Measurements from ENCODE around the gene SNUPN.
"Not testable (repeated sequence)": the region's sequence is repeated elsewhere in the genome, so short reads cannot be mapped to it uniquely, and the experiment has no call there.

SNUPN gene

DNA sequence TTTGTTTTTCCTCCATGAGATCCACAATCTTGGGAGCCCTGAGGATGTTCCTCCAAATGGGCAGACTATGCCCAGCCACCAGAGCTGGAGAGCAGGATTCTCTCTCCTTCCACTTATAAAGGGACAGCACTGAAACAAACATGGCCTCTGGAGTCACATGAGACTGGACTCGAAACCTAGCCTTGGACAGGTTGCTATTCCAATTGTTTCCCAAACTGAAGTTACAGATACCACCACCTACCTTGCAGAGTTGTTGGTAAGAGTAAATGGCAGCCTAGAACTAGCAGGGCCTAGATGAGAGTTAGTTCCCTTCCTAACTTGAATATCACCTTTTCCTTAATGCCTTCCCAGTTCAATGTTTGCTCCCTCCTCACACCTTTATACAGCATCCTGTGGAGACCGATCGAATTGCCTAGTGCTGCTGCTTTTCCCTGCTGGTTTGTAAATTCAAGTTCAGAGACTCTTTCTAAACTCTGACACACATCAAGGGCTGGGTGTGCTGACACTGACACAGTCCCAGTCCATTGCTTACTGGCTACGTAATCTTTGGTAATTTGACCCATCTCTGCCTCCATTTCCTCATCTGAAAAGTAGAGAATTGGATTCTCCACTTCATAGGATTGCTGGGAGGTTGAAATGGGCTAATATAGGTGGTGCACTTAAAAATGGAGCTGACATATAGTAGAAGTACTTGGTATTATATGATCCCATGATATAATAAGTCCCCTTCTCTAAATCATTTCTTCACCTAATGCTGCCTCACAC, 11.9 kb upstream of the SNUPN start:
- no peak for DNase-seq (ENCODE audit: low read depth in 2 of 2)

GRCh38 chr15:75636026-75636425, 10.5 kb upstream of the SNUPN start:
- no peak for DNase-seq (ENCODE audit: low read depth in 2 of 2)

GRCh38 chr15:75633922-75634321, 8.4 kb upstream of the SNUPN start:
- not testable (repeated sequence) for DNase-seq (ENCODE audit: low read depth in 2 of 2)

GRCh38 chr15:75631935-75632334, 6.4 kb upstream of the SNUPN start:
- DNase-seq (ENCODE audit: low read depth in 2 of 2) = no peak

DNA sequence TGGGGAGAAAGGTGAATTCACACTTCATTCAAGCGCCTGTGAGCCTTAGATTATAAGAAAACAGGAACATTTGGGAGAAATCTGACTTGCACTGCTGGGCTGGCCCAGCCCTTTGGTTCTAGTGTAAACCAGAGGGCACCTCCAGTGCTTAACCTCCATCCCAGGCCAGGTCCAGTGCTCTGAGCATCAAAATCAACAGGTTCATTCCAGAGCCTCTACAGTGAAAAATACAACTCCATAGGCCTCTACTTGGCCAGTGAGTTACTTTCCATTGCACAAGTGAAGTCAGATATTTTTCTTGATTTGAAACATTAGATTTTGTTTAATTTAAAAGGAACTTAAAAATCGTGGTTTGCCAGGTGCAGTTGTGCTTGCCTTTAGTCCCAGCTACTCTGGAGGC, 3.0 kb downstream of the SNUPN start:
- no peak for DNase-seq (ENCODE audit: low read depth in 2 of 2)

- no peak for DNase-seq (ENCODE audit: low read depth in 2 of 2)
Observed at GRCh38 chr15:75620841-75621391, 4.6 kb downstream of the SNUPN start.

DNA sequence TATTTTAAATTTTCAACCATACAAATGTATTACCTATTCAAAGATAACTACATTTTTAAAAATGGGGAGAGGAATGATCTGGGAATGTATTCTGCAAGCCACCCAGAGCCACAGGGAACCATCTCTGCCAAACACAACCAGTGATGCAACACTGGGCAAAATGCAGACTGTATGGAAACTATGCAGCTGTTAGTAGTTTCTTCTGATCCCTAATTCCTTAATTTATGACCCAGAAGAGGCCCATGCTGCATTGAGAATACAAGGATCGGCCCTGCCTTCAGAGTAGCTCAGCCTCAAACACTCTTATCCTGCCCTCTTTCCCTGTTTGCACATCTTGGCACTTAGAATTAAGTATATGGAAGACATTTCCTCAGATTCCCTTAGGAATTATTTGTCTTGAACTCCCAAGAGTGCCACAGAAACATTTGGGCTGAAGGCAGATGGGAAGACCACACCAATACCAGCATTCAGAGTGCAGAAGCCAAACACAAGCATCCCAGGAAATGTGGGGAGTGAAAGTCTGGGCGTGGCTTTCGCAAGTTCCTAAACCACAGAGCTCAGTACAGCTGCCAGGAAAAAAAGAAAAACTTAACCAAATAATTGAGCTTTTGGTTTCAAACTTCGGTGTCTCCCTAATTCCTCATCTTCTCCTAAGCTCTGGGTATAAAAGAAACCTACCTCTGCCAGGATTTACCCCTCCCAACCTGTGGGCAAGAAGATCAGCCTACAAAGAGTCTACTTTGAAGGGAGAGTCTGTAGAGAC, 5.3 kb downstream of the SNUPN start:
- DNase-seq (ENCODE audit: low read depth in 2 of 2) = no peak

- DNase-seq (ENCODE audit: low read depth in 2 of 2) = no peak
Observed at GRCh38 chr15:75616766-75617165, 8.8 kb downstream of the SNUPN start.

DNA sequence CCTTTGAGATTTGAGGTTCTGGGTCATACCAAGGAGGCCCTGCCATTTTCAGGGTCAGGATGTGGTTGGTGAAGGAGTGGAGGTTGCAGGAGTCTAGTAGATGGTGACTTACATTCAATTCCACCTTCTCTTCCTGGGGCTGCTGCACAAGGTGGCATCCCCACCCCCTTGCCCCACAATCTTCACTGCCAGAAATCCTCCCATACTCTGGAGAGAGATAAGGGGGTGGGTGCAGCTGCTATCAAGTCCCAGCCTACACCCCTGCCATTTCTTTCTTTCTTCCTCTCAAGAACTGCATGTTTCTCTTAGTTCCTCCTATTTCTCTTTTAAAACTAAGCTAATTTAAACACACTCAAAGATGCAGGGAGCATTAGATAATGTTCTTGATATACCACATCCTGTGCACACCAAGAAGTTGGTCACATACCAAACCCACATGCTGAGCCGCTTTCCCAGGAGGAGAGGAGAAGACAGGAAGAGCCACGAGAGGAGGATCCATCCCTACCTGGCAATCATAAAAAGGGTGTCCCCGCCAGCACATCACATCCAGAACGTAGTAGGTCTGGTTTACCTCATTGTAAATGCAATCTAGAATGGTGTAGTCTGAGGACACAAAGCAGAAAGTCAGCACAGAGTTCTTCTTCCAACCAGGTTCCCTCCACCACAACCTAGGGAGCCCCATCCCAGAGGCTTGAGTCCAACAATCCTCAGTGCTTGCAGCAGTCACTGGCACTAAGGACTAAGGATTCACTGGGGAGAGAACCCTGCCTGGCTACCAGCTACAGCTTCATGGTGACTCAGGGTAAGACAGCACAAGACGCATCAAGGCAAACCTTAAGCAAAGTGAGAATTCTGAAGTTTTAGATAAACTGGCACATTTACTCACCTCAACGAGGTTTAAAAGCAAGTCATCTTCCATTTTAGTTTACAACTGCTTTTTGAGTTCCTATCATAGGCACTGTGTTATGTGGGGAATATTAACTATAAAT, 18.5 kb downstream of the SNUPN start:
- no peak for DNase-seq (ENCODE audit: low read depth in 2 of 2)

GRCh38 chr15:75606026-75606425, 19.5 kb downstream of the SNUPN start:
- DNase-seq (ENCODE audit: low read depth in 2 of 2) = no peak

DNA sequence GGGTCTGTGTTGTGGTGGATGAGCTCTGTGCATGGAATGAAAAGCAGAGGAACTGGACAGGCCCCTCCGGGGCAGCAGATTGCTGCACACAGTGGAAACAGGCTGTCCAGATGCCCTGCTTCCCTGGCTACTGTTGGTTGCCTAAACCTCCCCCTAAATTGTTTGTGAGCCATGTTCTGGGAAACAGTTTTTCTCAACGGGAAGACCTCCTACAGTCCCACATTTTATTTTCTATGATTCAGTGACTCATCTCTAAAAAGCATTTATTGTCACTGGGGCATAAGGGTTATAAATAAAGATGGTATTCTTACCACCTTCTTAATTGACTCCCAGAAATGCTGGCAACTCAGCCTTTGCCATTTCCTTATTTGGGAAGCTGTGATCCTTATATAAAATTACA, 26.1 kb downstream of the SNUPN start:
- no peak for DNase-seq (ENCODE audit: low read depth in 2 of 2)

DNA sequence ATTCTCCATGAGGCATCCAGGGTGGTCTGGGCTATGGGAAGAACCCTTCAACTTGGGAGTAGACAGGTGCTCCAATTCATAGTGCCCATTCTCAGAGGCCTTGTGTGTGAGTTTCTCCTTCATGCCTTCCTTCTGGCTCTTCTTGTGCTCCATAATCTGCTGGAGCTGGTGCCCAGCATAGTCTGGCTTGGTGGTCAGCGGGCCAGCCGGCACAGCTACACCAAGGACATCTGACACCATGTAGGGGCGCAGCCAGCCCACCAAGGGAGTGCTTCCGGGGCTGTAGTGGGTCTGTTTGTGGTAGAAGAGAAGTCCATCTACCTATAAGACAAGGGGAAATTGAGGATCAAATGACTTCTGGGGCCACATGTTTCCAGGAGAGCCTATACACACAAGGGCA, 27.2 kb downstream of the SNUPN start:
- DNase-seq (ENCODE audit: low read depth in 2 of 2) = no peak

DNA sequence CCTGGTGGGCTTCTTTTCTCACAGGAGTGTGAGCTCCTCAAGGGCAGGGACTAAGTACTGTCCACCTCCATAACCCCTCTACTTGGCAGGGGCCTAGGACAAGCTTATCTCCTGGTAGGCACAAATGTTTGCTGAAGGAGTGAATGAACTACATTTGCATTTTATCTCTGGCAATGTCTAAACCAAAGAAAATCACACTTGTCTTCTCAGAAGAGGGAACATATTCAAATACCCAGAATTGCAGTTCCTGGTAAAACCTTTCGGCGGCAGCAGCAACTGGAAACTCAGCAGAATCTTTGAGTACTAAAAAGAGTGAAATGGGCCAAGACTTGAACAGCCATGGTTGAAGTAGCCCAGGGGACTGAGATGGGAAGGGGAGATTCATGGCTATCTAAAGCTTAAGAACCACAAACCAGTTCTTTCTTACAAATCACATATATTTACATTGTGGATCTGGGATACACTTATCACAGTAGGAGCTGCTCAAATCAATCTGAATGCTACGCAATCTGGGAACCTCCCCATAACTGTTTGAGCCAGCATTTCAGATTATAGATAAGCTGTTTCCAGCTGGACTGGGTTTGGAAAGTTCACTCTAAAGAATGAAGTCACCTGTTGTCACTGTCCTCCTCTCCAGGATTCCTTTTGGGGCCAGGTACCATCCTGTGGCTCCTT, 27.7 kb downstream of the SNUPN start:
- DNase-seq (ENCODE audit: low read depth in 2 of 2) = no peak

DNA sequence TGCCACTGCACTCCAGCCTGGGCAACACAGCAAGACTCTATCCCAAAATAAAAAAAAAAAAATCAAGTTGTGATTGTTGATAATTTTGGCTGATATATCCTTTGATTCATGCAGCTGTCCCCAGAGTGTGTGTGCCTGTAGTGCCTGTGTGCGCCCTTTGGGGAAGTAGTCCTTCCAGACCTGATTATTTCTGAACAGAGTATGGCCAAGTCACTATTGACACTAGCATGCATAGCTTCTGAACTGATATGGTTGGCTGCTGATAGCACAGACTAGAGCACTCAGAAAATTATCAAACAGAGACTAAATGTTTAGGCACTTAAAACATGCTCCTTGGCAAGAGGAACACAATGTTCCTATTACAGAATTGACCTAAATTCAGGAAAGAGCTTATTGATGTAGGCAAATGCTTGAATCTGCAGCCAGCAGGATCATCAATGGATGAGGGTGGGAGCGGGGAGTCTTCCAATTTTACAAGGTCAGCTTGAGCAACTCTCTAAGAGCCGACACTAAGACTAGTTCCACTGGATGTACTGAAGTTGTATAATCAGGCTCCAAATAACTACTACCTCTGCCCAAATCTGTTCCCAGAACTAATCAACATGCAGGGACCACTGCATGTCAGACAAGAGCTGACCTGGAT, 28.7 kb downstream of the SNUPN start:
- no peak for DNase-seq (ENCODE audit: low read depth in 2 of 2)

- no peak for DNase-seq (ENCODE audit: low read depth in 2 of 2)
Observed at GRCh38 chr15:75594276-75594675, 31.2 kb downstream of the SNUPN start.

DNA sequence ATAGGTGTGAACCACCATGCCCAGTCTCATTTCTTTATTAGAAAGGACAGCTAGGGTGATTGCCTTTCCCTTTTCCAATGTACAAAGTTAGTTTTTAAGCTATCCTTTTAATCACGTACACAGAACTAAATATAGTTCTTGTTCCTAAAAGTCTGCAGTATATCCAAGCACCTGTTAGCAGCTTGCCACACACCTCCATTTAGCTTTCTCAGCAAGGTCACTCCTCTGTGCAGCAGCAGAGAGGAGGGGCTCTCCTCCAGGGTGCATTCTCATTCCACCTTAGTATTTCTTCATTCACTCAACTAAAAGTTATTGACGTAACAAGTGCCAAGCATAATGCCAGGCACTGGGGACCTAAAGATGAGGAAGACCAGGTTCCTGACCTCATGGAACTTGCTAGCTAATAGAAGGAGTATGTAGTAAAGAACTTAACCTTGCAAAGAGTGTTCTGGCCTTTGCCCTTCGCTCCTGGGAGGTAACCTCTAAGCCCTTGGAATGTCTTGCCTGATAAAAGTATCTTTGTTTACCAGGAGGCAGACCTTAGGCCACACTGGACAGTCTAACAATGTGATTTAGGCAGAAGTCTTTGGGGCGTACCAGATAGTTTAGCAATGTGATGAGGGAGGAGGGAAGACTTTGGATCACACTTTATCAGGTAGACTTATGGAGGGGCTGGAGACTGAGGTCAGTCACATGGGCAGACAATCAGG, 33.7 kb downstream of the SNUPN start:
- DNase-seq (ENCODE audit: low read depth in 2 of 2) = no peak

GRCh38 chr15:75590239-75590638, 35.3 kb downstream of the SNUPN start:
- no peak for DNase-seq (ENCODE audit: low read depth in 2 of 2)

DNA sequence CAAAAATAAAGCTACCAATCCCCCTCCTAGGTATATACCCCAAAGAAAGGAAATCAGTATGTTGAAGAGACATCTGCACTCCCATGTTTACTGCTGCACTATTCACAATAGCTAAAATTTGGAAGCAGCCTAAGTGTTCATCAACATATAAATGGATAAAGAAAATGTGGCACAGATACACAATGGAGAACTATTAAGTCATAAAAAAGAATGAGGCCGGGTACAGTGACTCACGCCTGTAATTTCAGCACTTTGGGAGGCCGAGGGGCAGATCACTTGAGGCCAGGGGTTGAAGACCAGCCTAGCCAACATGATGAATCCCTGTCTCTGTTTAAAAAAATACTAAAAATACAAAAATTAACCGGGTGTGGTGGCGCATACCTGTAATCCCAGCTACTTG, 36.5 kb downstream of the SNUPN start:
- no peak for DNase-seq (ENCODE audit: low read depth in 2 of 2)

- DNase-seq (ENCODE audit: low read depth in 2 of 2) = not testable (repeated sequence)
Observed at GRCh38 chr15:75586422-75586821, 39.1 kb downstream of the SNUPN start.

- no peak for DNase-seq (ENCODE audit: low read depth in 2 of 2)
Observed at GRCh38 chr15:75584121-75584520, 41.4 kb downstream of the SNUPN start.
